GM21390 (cell line): ENCODE results near the gene ZRANB1.

Source experiments
- ATAC-seq: cut with Tn5 transposase; IDR thresholded peaks from one replicate; pipeline ENCODE4 v1.9.1; 2021; ENCODE audit not compliant: unreplicated experiment

Gene ZRANB1

DNA sequence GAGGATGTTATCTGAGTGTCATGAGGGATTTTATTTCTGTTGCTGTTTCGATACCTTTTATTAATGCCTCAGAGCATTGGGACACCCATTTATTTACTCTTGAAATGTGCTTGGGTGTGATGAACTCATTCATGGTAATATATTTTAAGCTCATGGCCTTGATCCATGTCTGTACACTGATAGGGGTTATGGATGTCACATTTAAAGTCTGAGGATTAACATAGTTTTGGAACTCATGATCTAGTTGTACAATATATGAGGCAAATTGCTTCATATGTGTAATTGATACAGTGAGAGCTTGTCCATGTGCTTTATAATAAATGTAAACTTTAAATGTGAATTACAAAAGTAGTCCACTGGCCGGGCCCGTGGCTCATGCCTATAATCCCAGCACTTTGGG lies 23.0 kb upstream of the ZRANB1 start:
- no peak for ATAC-seq

DNA sequence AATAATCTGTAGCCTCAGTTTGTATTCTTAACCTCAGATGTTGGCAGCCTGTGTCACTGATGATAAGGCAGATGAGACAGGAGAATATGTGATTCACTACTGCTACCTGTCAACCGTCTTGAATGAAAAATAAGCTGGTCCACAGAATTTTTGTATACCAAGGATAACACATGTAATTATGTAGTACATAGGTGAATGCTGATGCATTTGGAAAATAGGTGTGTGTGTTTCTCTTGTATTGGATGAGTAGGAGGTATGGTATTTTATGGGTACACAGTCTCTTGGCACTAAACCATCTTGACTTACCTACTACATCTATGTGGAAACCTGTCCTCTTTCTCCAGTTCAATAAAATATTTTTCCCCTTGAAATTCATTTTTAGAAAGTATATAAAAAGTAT lies 20.7 kb upstream of the ZRANB1 start:
- no peak for ATAC-seq

DNA sequence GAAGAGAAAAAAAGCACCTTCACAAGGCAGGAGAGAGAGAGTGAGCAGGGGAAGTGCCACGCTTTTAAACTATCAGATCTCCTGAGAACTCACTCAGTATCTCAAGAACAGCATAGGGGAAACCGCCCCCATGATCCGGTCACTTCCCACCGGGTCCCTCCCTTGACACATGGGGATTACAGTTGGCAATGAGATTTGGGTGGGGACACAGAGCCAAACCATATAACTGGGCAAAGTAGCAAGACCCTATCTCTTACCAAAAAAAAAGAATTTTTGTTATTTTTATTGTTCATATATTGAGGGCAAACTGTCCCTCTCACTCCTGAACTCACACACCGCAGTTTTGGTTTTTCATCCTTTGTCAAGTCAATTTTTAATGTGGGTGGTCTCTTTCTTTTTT lies 18.2 kb upstream of the ZRANB1 start:
- no peak for ATAC-seq

DNA sequence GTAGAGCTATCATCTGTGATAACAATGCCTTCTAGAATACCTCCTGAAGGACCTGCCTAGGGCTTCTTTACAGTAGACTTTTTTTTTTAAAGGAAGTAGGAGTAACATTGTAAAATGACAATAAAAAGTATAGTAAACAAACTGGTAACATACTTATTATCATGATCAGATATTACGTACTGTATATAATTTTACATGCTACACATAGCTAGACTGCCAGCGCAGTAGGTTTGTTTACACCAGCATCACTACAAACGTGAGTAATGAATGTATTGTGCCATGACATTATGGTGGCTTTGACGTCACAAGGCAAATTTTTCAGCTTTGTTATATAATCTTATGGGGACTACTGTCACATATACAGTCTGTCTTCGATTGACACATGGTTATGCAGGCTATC lies 15.4 kb upstream of the ZRANB1 start:
- no peak for ATAC-seq

DNA sequence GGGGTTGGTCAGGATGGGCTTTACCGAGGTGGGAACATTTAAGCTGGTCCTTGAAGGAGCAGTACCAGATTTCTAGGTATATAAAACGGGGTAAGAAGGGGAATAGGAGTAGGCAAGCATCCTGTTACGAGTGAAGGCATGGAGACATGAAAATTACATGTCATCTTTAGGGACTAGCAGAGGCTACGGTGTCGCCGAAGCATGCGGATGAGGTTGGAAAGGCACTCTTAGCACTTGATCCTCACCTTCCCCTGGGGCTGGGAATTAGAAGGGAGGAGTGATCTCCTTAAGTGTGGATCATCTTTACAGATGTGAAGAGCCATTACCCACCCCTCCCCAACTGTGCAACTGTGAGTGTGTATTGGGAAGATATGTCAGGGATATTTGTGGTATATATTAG lies 13.8 kb upstream of the ZRANB1 start:
- no peak for ATAC-seq

DNA sequence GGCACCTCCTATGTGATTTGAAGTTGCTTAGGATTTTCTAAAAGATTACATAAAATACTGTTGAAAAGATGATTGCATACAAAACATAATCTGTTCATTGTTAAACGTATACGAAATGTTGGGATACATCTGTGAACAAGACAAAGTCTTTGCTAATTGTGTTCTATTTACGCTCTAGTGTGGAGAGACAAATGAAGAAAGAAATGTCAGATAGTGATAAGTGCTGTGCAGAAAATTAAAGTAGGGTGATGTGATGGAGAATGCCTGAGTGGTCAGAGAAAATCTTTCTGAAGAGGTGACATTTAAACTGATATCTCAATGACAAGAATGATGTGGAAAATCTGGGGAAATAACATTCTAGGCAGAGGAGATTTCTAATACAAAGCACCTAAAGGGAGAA lies 13.4 kb upstream of the ZRANB1 start:
- ATAC-seq: no peak

DNA sequence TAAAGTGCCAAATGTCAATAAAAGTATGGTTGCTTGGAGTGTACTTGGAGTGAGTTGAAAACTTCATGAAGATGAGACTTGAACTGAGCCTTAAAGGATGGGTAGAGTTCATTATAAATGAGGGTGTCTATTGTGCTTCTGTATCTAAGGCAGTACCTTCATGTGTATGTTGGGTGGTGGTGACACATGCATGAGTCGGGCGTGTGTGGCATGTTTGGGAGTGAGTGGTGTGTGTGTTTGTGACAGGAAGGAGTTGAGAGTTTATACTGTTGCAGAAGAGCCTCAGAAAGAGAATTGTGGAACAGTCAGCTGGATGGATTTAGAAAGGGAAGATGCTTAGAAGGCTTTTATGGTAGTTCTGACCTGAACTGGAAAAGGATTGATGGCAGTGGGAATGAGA lies 6.0 kb upstream of the ZRANB1 start:
- ATAC-seq: no peak

DNA sequence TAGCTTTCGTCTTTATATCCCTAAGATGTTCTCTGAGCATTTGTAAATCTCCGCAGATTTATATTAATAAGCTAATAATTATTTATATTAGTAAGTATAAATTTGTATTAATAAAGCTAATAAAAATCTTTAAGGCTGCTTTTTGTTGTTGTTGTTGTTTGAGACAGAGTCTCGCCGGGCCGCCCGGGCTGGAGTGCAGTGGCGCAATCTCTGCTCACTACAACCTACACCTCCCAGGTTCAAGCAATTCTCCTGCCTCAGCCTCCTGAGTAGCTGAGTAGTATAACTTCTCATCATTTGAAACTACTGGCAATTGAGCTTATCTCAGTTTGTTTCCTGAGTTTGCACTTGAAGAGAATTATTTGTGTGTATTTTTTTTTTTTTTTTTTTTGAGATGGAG lies 5.1 kb upstream of the ZRANB1 start:
- ATAC-seq: no peak

DNA sequence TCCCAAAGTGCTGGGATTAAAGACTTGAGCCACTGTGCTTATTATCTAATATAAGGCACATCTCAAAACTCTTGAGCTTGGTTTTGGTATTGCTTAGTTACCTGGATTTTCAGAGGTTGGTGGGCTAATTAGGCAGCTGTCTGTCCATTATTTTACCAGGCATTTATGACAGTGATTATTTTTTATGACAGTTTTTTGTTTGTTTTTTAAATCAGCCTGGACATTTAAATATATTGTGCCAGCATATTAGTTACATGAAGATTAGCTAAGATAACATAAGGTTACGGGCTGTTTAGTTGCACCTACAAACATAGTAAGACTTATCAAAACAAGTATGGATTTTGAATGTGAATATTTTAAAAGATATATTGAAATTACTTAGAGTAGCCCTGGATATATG lies 2.6 kb upstream of the ZRANB1 start:
- ATAC-seq: no peak

DNA sequence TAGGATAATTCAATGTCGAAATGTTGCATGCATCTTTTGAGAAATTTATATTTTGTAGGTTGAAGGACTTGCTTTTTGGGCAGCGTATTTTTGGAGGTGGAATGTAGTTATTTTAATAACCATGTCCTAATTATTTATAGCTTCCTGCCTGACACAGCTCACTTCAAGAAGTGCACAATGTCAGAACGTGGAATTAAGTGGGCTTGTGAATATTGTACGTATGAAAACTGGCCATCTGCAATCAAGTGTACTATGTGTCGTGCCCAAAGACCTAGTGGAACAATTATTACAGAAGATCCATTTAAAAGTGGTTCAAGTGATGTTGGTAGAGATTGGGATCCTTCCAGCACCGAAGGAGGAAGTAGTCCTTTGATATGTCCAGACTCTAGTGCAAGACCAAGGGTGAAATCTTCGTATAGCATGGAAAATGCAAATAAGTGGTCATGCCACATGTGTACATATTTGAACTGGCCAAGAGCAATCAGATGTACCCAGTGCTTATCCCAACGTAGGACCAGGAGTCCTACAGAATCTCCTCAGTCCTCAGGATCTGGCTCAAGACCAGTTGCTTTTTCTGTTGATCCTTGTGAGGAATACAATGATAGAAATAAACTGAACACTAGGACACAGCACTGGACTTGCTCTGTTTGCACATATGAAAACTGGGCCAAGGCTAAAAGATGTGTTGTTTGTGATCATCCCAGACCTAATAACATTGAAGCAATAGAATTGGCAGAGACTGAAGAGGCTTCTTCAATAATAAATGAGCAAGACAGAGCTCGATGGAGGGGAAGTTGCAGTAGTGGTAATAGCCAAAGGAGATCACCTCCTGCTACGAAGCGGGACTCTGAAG lies 620 bp downstream of the ZRANB1 start:
- no peak for ATAC-seq

DNA sequence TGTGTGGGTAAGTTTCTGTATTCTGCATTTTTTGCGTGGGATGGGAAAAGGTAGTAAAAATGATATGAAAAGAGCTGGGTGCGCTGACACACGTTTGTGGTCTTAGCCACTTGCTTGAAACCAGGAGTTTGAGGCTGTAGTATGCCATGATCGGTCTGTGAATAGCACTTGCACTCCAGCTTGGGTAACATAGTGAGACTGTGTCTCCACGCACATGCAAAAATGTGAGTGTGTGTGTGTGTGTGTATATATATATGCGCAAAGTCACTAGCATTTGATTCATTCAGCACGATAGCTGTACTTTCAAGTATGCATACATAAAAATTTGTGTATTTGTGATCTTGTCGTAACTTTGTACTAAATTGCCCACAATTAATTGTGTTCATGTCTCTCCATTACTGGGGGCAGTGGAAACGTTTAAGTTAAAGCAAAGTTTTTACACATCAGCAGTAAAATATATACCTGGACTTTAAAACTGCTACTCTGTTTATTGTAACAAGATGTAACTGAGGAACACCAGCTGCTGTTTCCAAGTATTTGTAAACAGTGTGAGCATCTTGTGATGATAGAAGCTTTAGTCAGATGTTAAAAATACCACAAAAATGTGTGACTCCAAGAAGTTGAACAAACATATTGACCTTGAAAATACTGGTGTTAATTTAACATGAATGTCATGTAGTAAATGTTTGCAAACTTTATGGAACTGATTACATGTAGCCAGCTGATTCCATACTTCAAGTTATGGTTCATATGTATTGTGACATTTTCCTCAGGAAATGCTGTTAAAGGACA lies 1.6 kb downstream of the ZRANB1 start:
- no peak for ATAC-seq

DNA sequence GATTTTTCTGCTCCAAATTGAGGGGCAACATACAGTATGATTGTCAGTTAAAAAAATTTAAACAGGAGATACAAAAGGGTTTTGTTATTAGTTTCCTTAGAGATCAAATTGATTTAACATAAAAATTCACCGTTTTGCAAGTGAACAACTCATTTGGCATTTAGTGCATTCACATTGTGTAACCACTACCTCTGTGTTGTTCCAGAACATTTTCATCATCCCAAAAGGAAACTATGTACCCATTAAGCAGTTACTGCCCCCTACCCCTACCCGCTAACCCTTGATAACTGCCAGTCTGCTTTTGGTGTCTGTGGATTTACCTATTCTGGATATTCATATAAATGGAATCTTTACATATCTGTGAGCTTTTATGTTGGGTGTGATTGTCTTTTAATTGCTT lies 3.1 kb downstream of the ZRANB1 start:
- no peak for ATAC-seq

DNA sequence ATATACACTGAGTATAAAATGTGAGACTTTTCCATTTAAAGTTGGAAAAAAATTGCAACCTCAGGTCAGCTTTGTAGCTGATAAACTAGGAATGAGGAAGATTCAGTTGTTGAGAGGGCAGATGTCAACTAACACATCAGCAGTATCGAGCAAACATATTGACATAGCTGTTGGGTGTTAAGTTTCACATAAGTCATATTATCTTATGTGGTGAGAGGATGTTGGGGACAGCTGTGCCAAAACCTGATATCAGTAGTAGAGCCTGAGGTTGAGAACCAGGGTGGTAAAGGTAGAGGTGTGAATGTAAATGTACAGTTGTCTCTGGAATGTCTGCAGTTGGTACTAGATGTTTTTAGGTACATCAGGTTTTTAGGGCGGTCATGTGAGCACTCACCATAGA lies 5.0 kb downstream of the ZRANB1 start:
- ATAC-seq: no peak

DNA sequence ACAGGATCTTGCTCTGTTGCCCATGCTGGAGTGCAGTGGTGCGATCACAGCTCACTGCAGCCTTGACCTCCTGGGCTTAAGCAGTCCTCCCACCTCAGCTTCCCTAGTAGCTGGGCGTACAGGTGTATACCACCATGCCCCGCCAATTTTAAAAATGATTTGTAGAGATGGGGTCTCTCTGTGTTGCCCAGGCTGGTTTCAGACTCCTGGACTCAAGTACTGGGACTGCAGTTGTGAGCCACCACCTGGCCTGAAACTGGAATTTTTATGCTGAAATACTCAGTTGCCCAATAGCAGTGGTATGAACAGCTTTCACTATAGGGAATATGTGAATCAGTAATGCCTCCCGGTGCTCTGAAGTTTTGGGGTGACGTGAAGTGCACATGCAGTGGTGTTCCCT lies 7.6 kb downstream of the ZRANB1 start:
- ATAC-seq: no peak

DNA sequence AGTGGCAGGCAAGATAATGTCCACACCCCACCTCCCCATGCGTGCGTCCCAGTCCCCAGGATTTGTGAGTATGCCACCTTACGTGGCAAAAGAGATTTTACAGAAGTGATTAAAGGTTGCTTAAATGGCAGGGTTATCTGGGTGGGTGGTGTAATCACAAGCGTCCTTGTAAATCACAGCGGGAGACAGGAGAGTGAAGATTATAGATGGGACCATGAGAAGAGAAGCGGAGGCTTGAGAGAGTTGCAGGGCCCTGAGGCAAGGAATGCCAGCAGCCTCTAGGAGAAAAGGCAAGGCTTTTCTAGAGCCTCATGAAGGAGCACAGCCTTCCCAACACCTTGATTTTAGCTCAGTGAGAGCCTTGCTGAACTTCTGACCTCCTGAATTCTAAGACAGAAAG lies 10.2 kb downstream of the ZRANB1 start:
- ATAC-seq: no peak

DNA sequence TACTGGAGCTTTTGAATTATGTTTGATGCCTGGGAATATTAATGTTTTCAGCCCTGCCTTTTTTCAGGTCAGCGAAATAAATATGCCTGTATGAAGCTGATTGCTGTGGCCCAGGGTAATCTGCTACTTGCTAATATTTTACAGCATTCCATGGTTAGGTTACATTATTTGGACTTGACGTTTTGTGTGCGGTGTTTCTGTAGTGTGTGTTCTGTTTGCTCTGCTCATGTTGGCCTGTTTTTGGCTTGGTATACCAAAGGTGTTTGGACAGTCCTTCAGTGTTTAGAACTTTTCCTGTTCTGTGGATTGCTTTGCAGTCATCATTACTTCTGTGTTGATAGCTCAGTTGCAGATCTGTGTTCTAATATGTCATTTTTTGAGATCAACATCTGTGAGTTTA lies 11.5 kb downstream of the ZRANB1 start:
- ATAC-seq: no peak

DNA sequence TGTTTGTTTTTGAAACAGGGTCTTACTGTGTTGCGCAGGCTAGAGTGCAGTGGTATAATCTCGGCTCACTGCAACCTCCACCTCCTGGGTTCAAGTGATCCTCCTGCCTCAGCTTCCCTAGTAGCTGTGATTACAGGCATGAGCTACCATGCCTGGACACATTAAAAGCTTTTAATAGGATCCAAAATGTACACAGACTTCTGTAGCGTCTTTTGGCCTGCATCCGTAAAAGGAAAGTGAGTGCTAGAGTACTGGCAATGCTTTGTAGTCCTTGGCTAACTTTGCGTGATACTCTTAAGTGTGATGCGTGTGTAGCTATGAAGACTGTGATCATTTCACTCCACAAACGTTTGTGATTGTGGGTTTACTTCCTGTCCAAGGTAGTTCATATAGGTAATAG lies 13.3 kb downstream of the ZRANB1 start:
- no peak for ATAC-seq

DNA sequence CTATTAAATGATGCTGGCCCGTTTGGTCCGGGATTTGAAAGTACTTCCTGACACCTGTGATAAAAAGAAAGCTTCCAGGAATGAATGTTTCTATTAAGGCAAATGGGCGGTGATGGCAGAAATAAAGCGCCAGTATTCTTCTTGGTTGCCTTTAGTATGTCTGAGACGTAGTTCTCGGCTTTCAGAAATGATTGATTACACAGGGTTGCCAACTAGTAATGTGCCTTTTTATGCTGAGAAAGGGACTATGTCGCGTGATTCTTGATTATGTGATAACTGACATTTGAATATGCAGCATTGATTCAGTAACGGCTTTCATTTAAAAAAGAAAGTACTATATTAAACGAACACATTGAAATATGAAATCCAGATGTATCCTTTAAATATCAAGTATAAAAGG lies 13.9 kb downstream of the ZRANB1 start:
- ATAC-seq: no peak

DNA sequence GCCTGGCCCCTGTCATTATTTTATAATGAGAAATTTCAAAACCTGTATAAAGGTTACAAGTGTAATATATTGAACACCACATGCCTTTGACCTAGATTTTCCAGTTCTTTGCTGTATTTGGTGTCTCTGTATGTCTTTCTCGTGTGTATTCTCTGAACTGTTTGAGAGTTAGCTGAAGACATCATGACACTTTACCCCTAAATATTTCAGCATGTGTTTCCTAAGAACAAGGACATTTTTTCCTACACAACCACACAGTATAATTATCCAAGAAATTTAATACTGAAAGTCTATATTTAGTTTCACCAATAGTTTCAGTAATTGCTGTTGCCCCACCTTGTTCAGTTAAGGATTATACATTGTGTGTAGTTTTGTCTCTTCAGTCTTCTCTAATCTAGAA lies 14.8 kb downstream of the ZRANB1 start:
- no peak for ATAC-seq

DNA sequence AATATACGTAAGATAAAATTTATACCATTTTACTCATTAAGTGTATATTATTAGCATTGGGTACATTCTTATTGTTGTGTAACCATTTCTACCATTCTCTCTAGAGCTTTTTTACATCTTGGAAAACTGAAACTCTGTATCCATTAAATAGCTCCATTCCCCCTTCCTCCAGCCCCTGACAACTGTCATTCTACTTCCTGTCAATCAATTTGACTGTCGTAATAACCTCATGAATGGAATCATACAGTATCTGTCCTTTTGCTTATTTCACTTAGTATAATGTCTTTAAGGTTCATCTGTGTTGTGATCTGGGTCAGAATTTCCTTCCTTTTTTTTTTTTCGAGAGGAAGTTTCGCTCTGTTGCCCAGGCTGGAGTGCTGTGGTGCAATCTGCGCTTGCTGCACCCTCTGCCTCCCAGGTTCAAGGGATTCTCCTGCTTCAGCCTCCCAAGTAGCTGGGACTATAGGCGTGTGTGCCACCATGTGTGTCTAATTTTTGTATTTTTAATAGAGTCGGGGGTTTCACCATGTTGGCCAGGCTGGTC lies 15.6 kb downstream of the ZRANB1 start:
- ATAC-seq: no peak

DNA sequence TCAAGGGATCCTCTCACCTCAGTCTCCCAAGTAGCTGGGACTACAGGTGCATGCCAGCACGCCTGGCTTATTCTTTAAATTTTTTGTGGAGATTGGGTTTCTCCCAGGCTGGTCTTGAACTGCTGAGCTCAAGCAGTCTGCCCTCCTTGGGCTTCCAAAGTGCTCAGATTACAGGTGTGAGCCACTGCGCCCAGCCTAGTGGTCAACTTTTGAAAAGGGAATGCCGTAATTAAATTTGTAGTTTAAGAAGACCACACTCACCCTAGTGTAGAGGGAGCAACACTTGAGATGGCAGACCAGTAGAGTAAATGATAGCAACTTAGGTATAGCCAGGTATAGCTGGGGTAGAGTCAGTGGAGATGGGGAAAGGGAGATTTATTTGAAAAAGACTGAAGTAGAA lies 17.6 kb downstream of the ZRANB1 start:
- no peak for ATAC-seq

DNA sequence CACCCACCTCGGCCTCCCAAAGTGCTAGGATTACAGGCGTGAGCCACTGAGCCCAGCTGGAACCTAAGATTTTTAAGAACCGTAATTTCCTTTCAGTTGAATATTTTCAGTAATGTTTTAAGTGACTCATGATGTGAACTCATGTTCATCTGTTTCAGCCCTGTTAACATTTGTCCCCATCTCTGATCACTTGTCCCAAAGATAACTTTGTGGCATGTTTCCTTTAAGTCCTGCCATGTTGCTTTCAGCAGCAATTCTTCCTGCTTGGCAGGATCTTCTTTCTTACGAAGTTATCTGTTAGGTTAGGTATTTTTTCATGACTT lies 19.3 kb downstream of the ZRANB1 start:
- ATAC-seq: no peak
